Esophagus squamous epithelium (tissue), 4 donors: ENCODE data around the gene NPTX2.

Experiments used
- CTCF ChIP-seq, 6 experiments: fragments of 450-650 bp in 4 of 6; fragments of 200-600 bp in 2 of 6; sonication (generic) in 2 of 6; IDR thresholded peaks; one replicate each; pipeline ENCODE4 v1.5.1; 2016 to 2019; ENCODE audit warnings: antibody characterized with exemption in 6 of 6, mild to moderate bottlenecking in 4 of 6, moderate library complexity in 4 of 6
- POLR2A ChIP-seq, 4 donors: fragments of 450-650 bp; IDR thresholded peaks; one replicate each; pipeline ENCODE4 v1.6.1; 2017; ENCODE audit warnings: antibody characterized with exemption in 4 of 4, mild to moderate bottlenecking in 4 of 4, moderate library complexity in 3 of 4

GRCh38 chr7:98659756-98660155 is 42.7 kb downstream of the NPTX2 start:
- TF ChIP-seq CTCF (IDR thresholded peaks at IDR 0.05) (no peak), POLR2A (IDR thresholded peaks at IDR 0.05) (no peak)
